Measurements from ENCODE around the gene CCDC88C. TPM values are rescaled to one million over a fixed set of nuclear protein-coding genes. Genes with fewer than 3 reads are reported as not detected.

The CCDC88C gene
- total RNA-seq, 2 experiments from 2014 or later = 137 to 253 TPM

DNA sequence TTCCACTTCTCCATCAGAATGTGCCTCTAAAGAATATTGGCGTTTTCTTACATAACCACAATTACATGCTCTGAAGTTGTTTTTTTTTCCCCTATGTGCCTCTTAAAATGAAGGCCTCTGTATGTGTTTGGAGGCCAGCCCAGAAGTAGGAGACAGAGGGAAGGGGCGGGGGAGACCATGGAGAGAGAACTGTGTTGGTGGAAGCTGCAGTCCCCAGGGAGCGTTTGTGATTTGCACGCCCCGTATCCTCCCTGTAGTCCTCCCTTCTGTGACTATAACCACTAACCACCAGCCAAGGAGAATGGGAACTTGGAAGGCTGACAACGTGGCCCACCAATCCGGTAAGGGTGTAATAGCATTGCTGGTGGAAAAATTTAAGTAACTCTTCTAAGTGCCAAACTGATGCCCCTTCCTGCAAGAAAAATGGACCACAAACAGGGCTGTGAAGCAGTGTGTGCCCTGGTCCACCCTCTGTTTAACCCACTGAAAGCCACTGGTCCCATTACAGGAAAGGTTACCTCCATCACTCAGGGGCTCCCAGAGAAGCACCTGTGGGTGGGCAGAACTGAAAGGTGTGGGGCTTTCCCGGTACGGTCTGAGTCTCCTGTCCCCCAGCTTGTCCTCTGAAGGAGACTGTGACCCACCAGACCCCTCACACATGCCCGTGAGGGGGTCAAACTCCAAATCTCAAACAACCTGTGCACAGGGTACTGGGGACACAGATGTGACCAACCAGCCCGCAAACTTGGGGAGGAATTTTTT, 36.8 kb downstream of the CCDC88C start:
- peaks cover 99% of the 10 kb centered on the region for H3K79me2 ChIP-seq (ENCODE audit: insufficient read depth, low read depth, low read length)
- intact Hi-C loops (cut with micrococcal nuclease; ENCODE audit: unreplicated experiment) = no loop called here
- TF ChIP-seq EZH2phosphoT487 (IDR thresholded peaks at IDR 0.05; ENCODE audit: borderline replicate concordance, low read depth, low read length) = no peak
- TF ChIP-seq, protein P1, sequence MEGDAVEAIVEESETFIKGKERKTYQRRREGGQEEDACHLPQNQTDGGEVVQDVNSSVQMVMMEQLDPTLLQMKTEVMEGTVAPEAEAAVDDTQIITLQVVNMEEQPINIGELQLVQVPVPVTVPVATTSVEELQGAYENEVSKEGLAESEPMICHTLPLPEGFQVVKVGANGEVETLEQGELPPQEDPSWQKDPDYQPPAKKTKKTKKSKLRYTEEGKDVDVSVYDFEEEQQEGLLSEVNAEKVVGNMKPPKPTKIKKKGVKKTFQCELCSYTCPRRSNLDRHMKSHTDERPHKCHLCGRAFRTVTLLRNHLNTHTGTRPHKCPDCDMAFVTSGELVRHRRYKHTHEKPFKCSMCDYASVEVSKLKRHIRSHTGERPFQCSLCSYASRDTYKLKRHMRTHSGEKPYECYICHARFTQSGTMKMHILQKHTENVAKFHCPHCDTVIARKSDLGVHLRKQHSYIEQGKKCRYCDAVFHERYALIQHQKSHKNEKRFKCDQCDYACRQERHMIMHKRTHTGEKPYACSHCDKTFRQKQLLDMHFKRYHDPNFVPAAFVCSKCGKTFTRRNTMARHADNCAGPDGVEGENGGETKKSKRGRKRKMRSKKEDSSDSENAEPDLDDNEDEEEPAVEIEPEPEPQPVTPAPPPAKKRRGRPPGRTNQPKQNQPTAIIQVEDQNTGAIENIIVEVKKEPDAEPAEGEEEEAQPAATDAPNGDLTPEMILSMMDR (conservative IDR thresholded peaks at IDR 0.05; ENCODE audit: low read length) = no peak

GRCh38 chr14:91380123-91380522, 37.5 kb downstream of the CCDC88C start:
- ChIA-PET CTCF (ENCODE audit: unreplicated experiment) (no interaction called here), POLR2A (interaction anchor here (18.1 kb wide), 1 partner anchor 25 kb away, joined by 311 read pairs; no protein-coding TSS in a partner anchor)
- Histone ChIP-seq H3K4me2 (ENCODE audit: low read length) (peak overlapping the region; percentile 95), H3K36me3 (ENCODE audit: insufficient read depth, low read length) (peaks cover 76% of the 10 kb centered on the region; the same call in 1 of the 2 replicates), H2AFZ (ENCODE audit: low read length) (no peak overlapping the region), H3K79me2 (ENCODE audit: insufficient read depth, low read depth, low read length) (peaks cover 99% of the 10 kb centered on the region), H3K9me2 (ENCODE audit: insufficient read depth, low read length) (no peaks in the 10 kb centered on the region), H3K9me3 (ENCODE audit: low read length) (no peaks in the 10 kb centered on the region), H3K27ac (ENCODE audit: low read depth, low read length, poor library complexity, severe bottlenecking) (peak overlapping the region; percentile 94), H3K4me1 (ENCODE audit: insufficient read depth, low read length, poor library complexity, severe bottlenecking) (peaks cover 100% of the 10 kb centered on the region), H3K4me3 (ENCODE audit: low read depth, low read length, poor library complexity, severe bottlenecking) (no peak overlapping the region), H4K20me1 (ENCODE audit: insufficient read depth, low read length) (peaks cover 43% of the 10 kb centered on the region)
- no peak for DNase-seq (ENCODE audit: low spot score)
- BruUV-seq (replicated peaks) = no TSS peak
- TF ChIP-seq, protein P1 (conservative IDR thresholded peaks at IDR 0.05; ENCODE audit: low read length) = no peak
- TF ChIP-seq EZH2phosphoT487 (IDR thresholded peaks at IDR 0.05; ENCODE audit: borderline replicate concordance, low read depth, low read length) = no peak
- intact Hi-C loops (cut with micrococcal nuclease; ENCODE audit: unreplicated experiment) = no loop called here

More for the DNA sequence above, 36.8 kb downstream of the CCDC88C start:
- ChIA-PET CTCF (ENCODE audit: unreplicated experiment) (no interaction called here), POLR2A (interaction anchor here (18.1 kb wide), 1 partner anchor 25 kb away, joined by 311 read pairs; no protein-coding TSS in a partner anchor)
- H2AFZ ChIP-seq (ENCODE audit: low read length) = no peak overlapping the region
- no peaks in the 10 kb centered on the region for H3K9me2 ChIP-seq (ENCODE audit: insufficient read depth, low read length)
- H3K4me1 ChIP-seq (ENCODE audit: insufficient read depth, low read length, poor library complexity, severe bottlenecking) = peaks cover 100% of the 10 kb centered on the region
- peaks cover 71% of the 10 kb centered on the region; the same call in 1 of the 2 replicates for H3K36me3 ChIP-seq (ENCODE audit: insufficient read depth, low read length)
- peak; percentile 45 for DNase-seq (ENCODE audit: low spot score)
- no peaks in the 10 kb centered on the region for H3K9me3 ChIP-seq (ENCODE audit: low read length)
- peaks cover 43% of the 10 kb centered on the region for H4K20me1 ChIP-seq (ENCODE audit: insufficient read depth, low read length)
- no TSS peak for BruUV-seq (replicated peaks)
- peak overlapping the region; percentile 42 for H3K4me3 ChIP-seq (ENCODE audit: low read depth, low read length, poor library complexity, severe bottlenecking)
- peak overlapping the region; percentile 94 for H3K27ac ChIP-seq (ENCODE audit: low read depth, low read length, poor library complexity, severe bottlenecking)
- H3K4me2 ChIP-seq (ENCODE audit: low read length) = peak overlapping the region; percentile 95

DNA sequence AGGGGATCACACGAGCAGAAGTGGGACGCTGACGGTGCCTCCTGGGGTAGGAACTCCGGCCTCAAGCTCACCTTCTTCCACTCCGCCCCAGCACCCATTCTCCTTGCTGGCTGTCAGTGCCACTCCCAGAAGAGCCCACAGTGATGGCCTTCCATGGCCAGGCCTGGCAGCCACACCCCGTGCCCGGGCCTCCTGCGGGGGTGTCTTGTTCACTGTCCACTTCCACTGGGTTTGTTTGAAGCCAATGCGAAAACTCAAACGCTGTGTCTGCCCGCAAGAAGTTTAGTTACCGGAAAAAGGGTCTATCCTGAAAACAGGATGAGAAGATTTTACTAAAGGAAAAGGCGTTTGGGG, 38.1 kb downstream of the CCDC88C start:
- Histone ChIP-seq H3K36me3 (ENCODE audit: insufficient read depth, low read length) (peaks cover 81% of the 10 kb centered on the region; the same call in 1 of the 2 replicates), H3K9me2 (ENCODE audit: insufficient read depth, low read length) (no peaks in the 10 kb centered on the region), H3K4me1 (ENCODE audit: insufficient read depth, low read length, poor library complexity, severe bottlenecking) (peaks cover 100% of the 10 kb centered on the region), H4K20me1 (ENCODE audit: insufficient read depth, low read length) (peaks cover 43% of the 10 kb centered on the region), H3K79me2 (ENCODE audit: insufficient read depth, low read depth, low read length) (peaks cover 99% of the 10 kb centered on the region), H3K27ac (ENCODE audit: low read depth, low read length, poor library complexity, severe bottlenecking) (peak overlapping the region; percentile 94), H2AFZ (ENCODE audit: low read length) (no peak overlapping the region), H3K4me3 (ENCODE audit: low read depth, low read length, poor library complexity, severe bottlenecking) (no peak overlapping the region), H3K4me2 (ENCODE audit: low read length) (peak overlapping the region; percentile 95), H3K9me3 (ENCODE audit: low read length) (no peaks in the 10 kb centered on the region)
- intact Hi-C loops (cut with micrococcal nuclease; ENCODE audit: unreplicated experiment) = no loop called here
- BruUV-seq (replicated peaks) = no TSS peak
- ChIA-PET CTCF (ENCODE audit: unreplicated experiment) (interaction anchor here (1.0 kb wide), 1 partner anchor 24 kb away, joined by 3 read pairs; no protein-coding TSS in a partner anchor), POLR2A (interaction anchor here (1.9 to 18.1 kb wide), 3 partner anchors 19 to 37 kb away, joined by 10 to 311 read pairs (median 69); partner anchors contain the start of gene CCDC88C)
- DNase-seq (ENCODE audit: low spot score) = no peak
- no peak for TF ChIP-seq EZH2phosphoT487 (IDR thresholded peaks at IDR 0.05; ENCODE audit: borderline replicate concordance, low read depth, low read length)
- TF ChIP-seq, protein P1 (conservative IDR thresholded peaks at IDR 0.05; ENCODE audit: low read length) = no peak

Data from OCI-LY7 (cell line).